Urothelium cell line (cell line): ENCODE measurements around the gene MASP2.
"Not testable (repeated sequence)": the region's sequence is repeated elsewhere in the genome, so short reads cannot be mapped to it uniquely, and the experiment has no call there.

Experiments used
- DNase-seq: peaks from one replicate; pipeline ENCODE4 v3.0.0; 2011; ENCODE audit warnings: low spot score, mixed read lengths
- FAIRE-seq: peaks from 2 replicates; lab custom pipeline; 2011; peaks lifted over from hg19 to GRCh38; lab: Jason Lieb, UNC

MASP2 gene

DNA sequence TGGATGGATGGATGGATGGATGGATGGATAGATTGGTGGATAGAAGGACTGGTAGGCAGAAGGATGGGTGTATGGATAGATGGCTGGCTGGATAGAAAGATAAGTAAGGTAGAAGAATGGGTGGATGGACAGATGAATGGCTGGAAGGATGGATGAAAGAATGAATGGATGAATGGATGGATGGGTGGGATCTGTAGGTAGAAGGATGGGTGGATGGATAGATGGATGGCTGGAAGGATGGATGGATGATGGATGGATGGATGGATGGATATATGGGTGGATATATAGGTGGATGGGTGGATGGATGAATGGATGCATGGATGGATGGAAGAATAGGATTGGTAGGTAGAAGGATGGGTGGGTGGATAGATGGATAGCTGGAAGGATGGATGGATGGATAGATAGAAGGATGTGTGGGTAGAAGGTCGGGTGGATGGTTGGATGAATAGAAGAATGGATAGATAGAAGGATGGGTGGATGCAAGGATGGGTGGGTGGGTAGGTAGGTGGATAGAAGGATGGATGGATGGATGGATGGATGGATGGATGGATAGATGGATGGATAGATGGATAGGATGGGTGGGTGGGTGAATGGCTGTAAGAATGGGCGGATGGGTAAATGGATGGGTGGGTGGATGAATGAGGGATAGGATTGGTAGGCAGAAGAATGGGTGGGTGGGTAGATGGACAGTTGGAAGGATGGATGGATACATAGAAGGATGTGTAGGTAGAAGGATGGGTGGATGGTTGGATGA is 7.5 kb downstream of the MASP2 start:
- peak; percentile 55 for FAIRE-seq
- no peak for DNase-seq

- FAIRE-seq = no peak
- peak; percentile 85 for DNase-seq
Observed at GRCh38 chr1:11037740-11038182, 9.3 kb downstream of the MASP2 start.

GRCh38 chr1:11037019-11037739 is 9.9 kb downstream of the MASP2 start:
- not testable (repeated sequence) for DNase-seq, FAIRE-seq

DNA sequence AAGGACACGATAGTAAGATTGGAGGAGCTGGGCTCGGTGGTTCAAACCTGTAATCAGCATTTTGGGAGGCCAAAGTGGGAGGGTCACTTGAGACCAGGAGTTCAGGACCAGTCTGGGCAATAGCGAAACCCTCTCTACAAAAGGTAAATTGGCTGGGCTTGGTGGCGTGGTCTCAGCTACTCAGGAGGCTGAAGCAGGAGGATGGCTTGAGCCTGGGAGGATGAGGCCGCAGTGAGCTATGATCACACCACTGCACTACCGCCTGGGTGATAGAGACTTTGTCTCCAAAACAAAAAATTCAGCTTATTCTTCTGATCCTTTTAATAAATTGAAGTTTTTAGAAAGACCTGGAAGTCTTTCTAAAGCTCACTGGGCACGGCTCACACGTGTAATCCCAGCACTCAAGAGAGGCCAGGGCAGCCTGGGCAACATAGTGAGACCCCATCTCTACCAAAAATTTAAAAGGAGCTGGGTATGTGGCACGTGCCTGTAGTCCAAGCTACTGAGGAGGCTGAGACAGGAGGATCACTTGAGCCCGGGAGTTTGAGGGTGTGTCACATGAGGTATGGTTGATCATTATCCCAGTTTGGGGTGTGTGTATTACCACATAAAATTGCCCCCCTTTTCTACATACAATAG is 15.3 kb downstream of the MASP2 start:
- DNase-seq (no peak), FAIRE-seq (no peak)

DNA sequence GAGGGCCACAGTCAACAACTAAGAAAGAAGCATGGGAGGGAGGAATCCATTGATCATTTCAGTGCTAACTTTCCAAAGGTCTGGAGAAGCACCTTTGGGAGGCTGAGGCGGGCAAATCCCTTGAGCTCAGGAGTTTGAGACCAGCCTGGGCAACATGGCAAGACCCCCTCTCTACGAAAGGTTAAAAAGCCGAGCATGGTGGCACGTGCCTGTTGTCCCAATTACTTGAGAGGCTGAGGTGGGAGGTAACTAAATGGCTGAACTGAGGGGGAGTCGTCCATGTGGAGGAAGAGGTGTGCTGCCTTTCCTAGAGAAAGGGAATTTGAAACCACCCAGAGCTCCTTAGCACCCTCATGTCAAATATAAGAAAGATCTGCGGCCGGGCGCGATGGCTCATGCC is 16.2 kb downstream of the MASP2 start:
- DNase-seq (no peak), FAIRE-seq (no peak)

DNA sequence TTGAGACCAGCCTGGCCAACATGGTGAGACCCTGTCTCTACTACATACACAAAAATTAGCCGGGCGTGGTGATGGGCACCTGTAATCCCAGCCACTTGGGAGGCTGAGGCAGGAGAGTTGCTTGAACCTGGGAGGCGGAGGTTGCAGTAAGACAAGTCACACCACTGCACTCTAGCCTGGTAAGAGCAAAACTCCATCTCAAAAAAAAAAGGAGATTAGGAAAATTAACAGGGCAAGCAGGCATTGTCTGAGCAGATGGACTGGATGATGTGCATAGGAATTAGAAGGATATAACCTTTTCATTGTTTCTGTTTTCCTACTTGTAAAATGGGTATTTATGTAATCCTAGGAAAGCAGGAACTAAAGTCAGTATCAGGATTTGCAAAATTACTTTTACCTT is 19.0 kb downstream of the MASP2 start:
- DNase-seq (no peak), FAIRE-seq (no peak)

DNA sequence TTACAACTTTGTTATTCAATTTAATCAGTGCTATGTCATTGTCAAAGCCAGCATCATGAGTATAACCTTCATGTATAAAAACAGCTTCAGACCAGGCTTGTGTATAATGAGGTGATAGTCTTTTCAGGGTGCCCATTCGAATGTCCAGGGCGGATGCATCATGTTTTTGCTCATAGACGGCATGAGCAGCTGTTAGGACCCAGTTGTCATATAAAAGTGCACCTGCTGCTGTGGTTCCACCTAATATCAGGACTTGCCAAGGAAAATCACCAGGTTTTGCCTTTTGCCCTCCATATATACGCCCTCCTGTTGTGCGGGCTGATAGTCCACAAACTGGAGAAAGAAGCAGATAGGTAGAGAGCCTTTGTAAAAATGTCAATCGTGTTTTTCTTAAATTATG is 19.7 kb downstream of the MASP2 start:
- DNase-seq = no peak
- no peak for FAIRE-seq

DNA sequence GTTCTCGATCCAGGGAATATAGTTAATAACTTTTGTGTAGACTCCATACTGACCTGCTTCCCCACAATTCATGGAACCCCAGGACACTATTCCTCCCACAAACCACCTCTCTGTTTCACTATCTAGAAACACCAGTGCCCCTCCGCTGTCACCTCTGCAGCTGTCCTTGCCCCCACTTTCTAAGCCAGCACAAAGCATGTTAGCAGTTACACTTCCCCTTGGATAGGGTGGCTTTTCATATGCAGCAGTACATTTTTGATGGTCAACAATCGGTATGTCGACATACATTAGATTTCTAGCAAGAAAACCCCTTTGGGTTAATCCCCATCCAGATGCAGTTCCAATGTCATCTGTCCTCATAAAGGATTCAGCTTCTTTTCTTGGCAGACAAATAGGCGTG is 20.1 kb downstream of the MASP2 start:
- FAIRE-seq (no peak), DNase-seq (no peak)

- no peak for FAIRE-seq
- DNase-seq = no peak
Observed at GRCh38 chr1:11026052-11026451, 21.0 kb downstream of the MASP2 start.

DNA sequence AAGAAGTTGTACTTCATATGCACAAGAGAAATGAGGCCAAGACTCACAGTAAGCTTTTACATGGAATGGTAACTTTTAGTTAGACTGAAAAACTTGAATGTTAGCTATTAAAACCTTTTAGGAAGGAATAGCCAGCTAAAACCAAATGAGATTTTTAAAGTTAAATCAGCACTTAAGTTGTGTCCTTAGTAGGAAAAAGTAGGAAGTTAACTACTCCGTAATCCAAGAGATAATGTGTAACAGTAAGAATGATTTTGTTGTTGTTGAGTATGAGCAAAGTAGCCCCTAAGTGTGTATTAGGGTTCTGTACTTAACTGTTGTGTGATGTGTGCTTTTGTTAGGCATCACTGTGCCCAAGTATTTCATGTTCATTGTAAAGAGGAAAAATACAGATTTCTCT is 21.4 kb downstream of the MASP2 start:
- FAIRE-seq = no peak
- no peak for DNase-seq

DNA sequence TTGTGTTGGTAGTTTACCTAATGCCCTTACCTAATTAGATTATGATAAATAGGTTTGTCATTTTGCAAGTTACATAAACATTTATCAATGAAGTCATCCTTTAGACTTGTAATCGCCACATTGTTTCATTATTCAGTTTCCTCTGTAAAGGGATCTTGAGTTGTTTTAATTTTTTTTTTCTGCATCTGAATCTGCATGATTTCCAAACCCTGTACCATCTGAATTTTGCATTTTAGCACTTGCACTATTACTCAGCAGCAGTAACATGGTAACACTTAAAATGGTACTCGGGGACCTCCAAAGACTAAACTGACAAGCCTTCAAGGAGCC is 22.2 kb downstream of the MASP2 start:
- no peak for DNase-seq
- no peak for FAIRE-seq

DNA sequence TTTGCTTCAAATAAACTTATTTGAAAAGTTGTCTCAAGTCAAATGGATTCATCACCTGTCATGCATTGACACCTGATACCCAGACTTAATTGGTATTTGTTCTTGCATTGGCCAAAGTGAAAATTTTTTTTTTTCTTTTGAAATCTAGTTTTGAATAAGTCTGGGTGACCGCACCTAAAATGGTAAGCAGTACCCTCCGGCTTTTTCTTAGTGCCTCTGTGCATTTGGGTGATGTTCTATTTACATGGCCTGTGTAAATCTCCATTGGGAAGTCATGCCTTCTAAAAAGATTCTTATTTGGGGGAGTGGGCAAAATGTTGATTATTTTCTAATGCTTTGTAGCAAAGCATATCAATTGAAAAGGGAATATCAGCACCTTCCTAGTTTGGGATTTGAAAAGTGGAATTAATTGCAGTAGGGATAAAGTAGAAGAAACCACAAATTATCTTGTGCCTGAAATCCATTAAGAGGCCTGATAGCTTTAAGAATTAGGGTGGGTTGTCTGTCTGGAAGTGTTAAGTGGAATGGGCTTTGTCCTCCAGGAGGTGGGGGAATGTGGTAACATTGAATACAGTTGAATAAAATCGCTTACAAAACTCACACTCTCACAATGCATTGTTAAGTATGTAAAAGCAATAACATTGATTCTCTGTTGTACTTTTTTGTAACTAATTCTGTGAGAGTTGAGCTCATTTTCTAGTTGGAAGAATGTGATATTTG is 22.7 kb downstream of the MASP2 start:
- no peak for FAIRE-seq
- DNase-seq = no peak

GRCh38 chr1:11023201-11023600 is 23.8 kb downstream of the MASP2 start:
- FAIRE-seq (no peak), DNase-seq (no peak)

DNA sequence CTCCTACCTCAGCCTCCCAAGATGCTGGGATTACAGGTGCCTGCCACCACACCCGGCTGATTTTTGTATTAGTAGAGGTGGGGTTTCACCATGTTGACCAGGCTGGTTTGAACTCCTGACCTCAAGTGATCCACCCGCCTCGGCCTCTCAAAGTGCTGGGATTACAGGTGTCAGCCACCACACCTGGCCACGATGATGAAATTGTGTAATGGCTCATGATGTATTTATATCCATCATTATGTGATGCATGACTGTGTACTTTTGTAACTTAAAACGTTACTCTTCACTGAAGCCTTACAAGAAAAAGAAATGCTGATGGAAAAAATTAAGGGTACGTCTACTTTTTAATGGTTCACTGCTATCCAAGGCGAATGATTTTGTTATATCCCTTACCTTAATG is 27.1 kb downstream of the MASP2 start:
- no peak for DNase-seq
- no peak for FAIRE-seq

- FAIRE-seq, DNase-seq: not testable (repeated sequence)
Observed at GRCh38 chr1:11019358-11019757, 27.7 kb downstream of the MASP2 start.

DNA sequence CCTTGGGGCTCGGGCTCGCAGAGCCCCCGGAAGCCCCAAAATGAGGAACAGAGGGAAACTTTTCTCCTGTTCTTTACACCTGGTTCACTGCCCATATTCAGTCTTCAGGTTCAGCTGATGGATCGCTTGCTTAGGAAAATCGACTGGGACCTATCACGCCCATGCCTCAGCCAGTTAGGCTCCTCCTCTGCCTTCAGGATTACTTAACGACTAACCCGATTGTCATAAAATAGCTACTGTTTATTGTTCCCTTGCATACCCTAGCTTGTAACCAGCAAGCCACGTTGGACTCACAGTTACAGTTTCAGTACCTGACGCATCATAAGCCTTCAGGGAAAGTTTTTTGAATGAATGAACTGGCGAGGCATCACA is 33.9 kb downstream of the MASP2 start:
- no peak for DNase-seq
- no peak for FAIRE-seq

DNA sequence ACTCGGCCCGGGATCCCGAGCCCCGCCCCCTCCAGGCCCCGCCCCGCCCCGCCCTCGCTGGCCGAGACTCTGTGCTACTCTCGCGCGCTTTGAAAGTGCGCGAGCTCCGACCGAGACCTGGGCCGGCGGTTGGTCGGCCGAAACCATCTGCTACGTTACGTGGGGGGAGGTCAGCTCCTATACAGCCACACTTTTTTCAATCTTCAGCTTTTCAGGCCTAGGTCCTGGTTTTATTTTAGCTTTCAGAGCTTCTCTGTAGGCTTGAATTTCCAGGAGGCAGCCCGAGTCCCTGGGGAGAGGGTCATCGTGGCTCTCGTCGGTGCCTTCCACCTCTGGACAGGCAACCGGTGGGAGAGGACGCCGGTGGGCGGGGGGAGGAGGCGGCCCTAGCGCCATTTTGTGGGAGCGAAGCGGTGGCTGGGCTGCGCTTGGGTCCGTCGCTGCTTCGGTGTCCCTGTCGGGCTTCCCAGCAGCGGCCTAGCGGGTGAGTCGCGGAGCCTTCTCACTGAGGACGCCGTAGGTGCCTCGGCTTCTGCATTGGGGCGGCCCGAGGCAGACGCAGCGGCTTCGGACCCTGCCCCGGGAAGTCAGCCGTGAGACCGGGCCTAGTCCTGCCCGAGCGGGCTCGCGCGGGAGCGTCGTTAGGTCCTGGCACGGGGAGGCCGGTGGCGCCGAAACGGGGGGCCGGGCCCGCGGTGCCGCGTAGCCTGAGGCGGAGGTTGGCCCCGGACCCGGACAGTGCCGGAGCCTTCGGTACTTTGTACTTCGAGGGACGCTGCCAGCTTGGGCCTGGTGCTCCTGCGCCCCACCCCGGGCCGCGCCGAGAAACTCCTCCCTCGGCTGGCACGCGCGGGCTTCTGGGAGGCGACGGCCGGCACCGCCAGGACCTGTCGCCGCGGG is 34.5 kb downstream of the MASP2 start, which contains the start of gene TARDBP:
TSS of gene TARDBP (plus strand) at position 395 of the 900 bp plus-strand sequence. CDS start 1,074 bp downstream, outside the sequence.
- DNase-seq (peak; percentile 98), FAIRE-seq (no peak)

- no peak for DNase-seq
- no peak for FAIRE-seq
Observed at GRCh38 chr1:11000526-11000925, 46.5 kb downstream of the MASP2 start.

DNA sequence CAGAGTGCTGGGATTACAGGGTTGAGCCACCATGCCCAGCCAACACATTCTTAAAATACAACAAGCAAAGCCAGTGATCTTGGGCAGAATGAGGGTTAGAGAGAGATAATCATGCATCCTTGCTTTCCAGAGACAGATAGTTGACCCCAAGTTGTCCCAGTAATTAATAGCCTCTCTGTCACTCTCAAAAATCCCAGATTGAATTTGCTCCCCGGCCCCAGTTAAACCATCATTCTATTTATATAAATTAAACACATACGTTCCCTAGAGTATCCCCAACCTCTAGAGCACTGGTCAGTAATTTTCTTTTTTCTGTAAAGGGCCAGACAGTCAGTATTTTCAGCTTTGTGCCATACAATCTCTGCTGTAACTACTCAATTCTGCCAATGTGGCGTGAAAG is 50.9 kb downstream of the MASP2 start:
- FAIRE-seq (no peak), DNase-seq (no peak)

DNA sequence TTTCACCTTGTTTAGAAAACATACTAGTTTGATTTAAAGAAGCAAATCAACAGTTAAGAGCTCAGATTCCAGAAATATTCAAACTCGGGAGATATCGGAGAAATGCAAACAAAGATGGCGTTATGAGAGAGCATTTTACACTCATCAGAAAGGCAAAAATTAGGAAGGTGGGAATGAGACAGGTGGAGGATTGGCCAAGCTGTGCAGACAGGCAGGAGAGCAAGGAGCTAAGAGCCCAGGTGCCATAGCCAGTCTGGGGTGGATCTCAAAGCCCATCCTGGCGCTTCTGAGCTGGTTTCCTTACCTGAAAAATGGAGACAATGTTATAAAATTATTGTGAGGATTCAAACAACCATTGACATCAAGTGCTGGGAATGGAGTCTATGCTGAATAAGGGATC is 54.2 kb downstream of the MASP2 start:
- no peak for DNase-seq
- FAIRE-seq = no peak
